HG03045 (cell line): Measurements from ENCODE around the gene TMEM267.
"Not testable (repeated sequence)": the region's sequence is repeated elsewhere in the genome, so short reads cannot be mapped to it uniquely, and the experiment has no call there.

Experiments
- ATAC-seq: cut with Tn5 transposase; IDR thresholded peaks from one replicate; pipeline ENCODE4 v1.9.1; 2021; ENCODE audit warnings: mild to moderate bottlenecking, moderate library complexity; ENCODE audit not compliant: unreplicated experiment

TMEM267 gene

DNA sequence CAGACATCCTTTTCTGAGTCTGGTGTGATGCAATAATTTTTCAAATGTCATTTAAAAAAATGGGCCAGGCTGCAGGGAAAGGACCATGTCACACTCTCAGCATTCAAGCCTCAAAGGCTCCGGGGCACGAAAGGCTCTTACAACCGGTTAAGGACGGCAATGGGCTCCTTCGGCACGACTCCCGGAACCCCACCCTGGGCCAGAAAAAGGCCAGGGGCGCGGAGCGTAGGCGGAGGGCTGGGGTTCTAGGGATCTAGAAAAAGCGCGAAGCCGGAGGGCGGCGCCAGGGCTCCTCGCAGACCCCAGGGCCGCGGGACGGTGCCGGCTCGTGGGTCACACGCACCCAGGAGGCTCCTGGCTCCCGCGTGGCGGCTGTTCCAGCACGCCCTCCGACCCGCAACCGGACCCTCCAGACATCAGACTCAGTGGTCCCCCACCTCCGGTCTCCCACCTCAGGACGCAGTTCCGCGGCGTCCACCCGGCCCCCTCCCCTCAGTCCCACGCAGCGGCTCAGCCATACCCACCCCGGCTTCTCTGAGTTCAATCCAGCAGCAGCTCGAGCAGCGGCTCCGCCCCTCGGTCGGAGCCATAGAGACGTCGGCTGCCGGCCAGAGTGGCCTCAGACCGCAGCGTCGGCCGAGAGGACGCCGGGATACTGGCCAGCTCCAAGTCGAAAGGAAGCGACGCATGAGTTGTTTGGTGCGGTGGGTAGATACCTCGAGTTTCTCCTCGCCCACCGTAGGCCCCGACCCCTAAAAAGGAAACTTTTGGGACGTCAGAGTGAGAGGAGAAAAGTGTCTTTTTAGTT lies at the start of gene TMEM267:
Gene TMEM267, minus strand, starts transcription at position 568 of the 808 bp plus-strand sequence. CDS start 29,896 bp downstream, outside the sequence.
- peak; percentile 93 for ATAC-seq

DNA sequence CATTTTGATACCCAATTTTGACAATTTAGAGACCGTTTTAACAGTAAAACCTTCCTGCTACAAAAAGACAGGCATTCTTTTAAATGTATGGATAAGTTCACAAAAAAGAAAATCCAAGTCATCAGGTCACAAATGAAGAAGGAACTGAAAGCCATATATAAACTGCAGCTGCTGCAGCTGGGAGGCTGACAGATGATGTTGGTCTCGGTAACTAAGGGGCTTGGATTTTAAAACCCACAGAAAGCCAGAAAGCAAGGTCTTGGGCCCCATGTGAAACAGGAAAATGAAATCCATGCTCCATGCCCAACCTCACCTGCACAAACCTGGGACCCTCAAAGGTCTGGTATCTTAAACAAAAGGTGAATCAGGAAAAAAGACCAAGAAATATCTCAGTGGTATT lies 47.0 kb upstream of the TMEM267 start:
- no peak for ATAC-seq

DNA sequence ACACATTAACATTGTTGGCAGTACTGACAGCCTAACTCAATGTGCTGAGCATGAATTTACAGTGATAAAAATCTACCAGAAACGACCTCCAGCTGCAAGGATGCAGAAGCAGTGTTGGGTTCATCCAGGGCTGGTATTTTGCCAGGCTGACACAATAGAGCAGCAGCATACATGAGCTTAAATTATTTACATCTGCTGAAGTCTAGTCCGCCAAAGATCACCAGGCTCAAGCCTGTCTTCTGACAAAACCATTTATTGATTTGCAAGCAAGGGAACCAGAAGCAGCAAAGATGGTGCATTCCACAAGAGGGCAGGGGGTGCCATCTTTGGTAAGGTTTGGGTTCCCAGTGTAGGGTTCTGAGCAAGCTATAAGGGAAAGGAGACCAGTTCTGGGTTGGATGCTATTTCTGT lies 40.0 kb upstream of the TMEM267 start:
- ATAC-seq, result no peak

- ATAC-seq, result no peak
These were observed 37.0 kb upstream of the TMEM267 start for GRCh38 chr5:43520615-43521014.

DNA sequence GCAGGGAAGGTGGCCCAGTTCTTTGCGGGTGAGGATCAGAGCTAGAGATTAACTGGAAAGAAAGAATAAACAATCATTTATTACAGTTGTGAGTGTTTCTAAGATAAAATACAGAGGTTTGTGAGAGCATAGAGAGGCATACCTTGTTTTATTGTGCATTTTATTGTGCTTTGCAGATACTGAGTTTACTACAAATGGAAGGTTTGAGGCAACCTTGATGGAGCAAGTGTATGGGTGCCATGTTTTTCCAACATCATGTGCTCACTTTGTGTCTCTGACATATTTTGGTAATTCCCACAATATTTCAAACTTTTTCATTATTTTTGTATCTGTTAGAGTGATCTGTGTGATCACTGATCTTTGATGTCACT lies 32.0 kb upstream of the TMEM267 start:
- no peak for ATAC-seq

- ATAC-seq, result peak; percentile 100
These were observed 31.4 kb upstream of the TMEM267 start, which contains the start of gene C5orf34 for GRCh38 chr5:43514816-43515677. TSS of gene C5orf34 (minus strand) at chr5:43515148. CDS start at chr5:43509339, 5,809 bp downstream.

DNA sequence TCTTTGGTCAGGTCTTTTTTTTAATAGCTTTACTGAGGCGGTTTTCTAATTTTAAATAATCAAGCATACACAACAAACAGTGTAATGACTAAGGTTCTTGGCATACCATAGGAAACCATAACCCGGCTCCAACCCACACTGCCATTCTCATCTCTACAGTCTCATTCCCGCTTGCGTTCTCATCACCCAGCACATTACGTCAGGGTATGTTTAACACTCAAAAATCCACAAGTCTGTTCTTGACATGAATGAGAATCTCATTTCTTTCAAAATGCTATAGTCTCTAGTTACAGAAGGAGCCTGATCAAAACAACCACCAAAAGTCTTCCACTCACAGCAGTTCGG lies 30.8 kb upstream of the TMEM267 start:
- peak; percentile 39 for ATAC-seq

DNA sequence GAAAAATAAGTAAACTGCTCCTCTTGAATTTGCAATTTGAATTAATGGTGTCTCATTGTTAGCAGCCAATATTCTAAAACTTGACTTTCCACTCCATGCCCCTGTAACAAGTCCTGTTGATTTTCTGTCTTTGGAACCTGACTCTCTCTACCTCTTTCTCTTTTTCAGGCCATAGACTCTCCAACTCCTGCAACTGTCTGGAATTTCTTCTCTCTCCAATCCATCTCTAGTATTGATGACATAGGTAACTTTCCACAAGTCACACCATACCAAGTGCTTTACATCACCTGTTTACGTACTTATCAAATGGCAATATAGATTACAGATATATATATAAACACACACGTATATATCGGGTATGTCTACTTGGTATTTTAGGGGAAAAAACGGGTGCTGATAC lies 30.4 kb upstream of the TMEM267 start:
- no peak for ATAC-seq

GRCh38 chr5:43511062-43511461 lies 27.4 kb upstream of the TMEM267 start:
- not testable (repeated sequence) for ATAC-seq

GRCh38 chr5:43498581-43498980 lies 14.9 kb upstream of the TMEM267 start:
- no peak for ATAC-seq

DNA sequence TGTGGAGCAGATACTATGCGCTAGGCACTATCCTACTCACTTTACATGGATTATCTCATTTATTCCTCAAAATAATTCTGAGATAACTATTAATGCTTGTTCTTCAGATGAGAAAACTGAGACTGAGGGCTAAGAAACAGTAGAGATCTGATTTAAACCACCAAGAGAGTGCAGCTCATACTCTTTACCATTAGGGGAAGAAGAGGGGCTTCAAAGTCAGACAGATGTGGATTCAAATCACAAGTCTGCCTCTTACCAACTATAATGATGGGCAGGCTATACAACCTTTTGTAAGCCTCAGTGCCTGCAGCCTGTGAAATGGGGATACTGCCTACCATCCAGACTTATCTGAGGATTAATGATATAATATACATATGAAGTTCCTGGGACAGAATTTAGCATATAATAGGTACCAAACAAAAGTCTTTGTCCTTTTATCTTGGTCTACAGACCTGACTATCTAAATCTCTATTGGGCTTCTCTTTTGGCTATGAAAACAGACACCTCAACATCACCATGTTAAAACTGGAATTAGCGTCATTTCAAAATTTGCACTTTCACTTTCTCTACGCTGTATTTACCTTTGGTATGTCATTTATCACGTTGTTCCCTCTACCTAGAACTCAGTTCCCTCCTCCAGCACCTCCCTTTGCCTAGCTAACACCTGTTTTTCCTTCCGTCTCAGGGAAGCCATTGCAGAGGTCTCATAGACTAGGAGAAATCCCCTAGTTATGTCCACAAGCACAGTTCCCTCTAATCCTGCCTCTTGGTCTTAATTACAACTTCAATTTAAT lies 13.8 kb upstream of the TMEM267 start:
- ATAC-seq, result no peak

DNA sequence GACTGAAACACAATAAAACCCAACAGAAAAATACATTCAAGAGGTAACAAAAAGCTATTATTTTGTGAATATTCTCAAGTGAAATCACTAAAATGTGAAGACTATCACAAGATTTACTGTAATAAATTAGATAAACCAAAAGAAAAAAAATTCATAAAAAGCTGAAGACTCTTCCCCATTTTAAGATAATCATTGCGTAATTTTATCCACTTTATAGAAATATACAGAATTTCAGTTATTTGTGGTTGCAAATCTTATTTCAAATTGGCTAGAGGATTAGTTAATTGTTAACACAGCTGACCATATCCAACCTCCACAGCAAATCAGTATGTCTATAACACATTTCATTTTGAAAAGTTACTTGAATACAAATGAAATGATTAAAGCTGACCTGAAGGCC lies 7.7 kb upstream of the TMEM267 start:
- no peak for ATAC-seq

- ATAC-seq, result no peak
These were observed 2.7 kb upstream of the TMEM267 start for GRCh38 chr5:43486353-43486752.

- ATAC-seq, result no peak
These were observed 1.7 kb upstream of the TMEM267 start for GRCh38 chr5:43485406-43485805.

GRCh38 chr5:43484106-43484849 lies 613 bp upstream of the TMEM267 start:
- ATAC-seq, result peak; percentile 79

DNA sequence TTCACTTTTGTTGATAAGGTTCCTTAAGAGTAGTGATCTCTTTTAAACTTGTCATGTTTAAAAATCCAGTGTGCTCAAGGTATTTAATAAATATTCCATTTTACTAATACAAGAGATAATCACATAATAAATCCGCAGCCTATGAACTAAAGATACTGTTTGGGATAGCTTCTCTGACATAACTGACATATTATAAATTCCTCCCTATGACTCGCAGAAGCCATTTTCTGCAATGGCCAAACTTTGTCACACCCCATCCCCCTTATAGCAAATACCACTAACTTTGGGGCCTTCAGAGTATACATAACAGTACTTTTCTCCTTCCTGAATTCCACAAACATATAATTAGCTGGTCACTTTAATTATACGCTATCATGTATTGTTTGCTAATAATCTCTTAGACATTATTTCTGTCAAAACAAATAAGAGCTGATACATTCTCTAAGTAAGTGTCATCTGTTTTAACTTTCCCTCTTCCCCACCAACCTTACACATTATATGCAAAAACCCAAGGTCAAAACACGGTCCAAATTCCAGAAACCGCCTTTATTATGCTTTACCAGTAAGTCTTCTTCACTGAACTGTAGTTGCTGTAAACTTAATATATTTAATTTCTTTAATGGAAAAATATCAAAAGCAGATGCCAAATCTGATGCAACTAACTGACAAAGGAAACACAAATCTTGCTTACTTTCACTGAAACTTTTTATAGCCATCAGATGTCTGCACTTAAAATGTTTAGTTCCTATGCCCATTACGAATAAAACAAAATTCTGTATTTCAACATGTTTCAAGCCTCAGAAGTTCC lies 971 bp downstream of the TMEM267 start:
- ATAC-seq, result no peak

DNA sequence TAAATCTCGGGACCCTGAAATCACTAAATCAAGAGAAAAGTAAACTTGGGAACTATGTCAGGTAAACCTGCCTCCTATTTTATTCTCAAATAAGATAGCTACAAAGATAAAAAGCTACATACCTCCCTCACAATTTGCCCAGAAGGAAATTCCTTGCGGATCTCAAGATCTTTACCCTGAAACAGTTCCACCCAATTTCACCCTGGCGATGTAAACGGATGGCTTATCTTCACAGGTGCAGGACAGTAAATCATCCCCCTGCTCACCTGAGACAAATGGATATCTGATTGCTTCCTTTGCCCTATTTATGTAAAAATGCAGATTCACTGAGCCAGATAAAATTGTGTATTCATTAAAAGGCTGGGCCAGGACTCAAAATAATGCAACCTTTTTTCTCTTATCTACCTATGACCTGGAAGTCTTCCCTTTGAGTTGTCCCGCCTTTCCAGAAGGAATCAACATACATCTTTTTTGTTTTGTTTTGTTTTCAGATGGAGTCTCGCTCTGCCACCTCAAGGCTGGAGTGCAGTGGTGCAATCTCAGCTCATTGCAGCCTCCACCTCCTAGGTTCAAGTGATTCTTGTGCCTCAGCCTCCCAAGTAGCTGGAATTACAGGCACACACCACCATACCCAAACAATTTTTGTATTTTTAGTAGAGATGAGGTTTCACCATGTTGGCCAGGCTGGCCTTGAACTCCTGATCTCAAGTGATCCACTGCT lies 13.8 kb downstream of the TMEM267 start:
- no peak for ATAC-seq

DNA sequence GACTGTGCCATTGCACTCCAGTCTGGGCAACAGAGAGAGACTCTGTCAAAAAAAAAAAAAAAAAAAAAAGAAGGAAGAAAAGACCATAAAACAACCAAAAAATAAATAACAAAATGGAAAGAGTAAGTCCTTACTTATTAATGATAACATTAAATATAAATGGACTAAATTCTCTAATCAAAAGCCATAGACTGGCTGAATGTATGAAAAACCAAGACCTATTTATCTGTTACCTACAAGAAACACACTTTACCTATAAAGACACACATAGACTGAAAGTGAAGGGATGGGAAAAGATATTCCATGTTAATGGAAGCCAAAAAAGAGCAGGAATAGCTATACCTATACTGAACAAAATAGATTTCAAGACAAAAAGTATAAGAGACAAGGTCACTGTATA lies 16.6 kb downstream of the TMEM267 start:
- ATAC-seq, result no peak

DNA sequence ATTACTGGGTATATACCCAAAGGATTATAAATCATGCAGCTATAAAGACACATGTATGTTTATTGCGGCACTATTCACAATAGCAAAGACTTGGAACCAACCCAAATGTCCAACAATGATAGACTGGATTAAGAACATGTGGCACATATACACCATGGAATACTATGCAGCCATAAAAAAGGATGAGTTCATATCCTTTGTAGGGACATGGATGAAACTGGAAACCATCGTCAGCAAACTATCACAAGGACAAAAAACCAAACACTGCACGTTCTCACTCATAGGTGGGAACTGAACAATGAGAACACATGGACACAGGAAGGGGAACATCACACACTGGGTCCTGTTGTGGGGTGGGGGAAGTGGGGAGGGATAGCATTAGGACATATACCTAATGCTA lies 18.2 kb downstream of the TMEM267 start:
- ATAC-seq, result not testable (repeated sequence)
